Stimulated activated naive CD8-positive, alpha-beta T cell treated with anti-CD3 and anti-CD28 coated beads, Interleukin-15, amount 100 ng/mL, for 72 hours (primary cell): ENCODE measurements around the gene INPPL1.
"Not testable (repeated sequence)": the region's sequence is repeated elsewhere in the genome, so short reads cannot be mapped to it uniquely, and the experiment has no call there.

Experiments used
- ATAC-seq: fragments of 150-1000 bp; cut with Tn5 transposase; 2 replicates; pipeline ENCODE4 v1.10.0; 2021; ENCODE audit warnings: mild to moderate bottlenecking, moderate library complexity
- DNase-seq, 2 donors: peaks; one replicate each; pipeline ENCODE4 v3.0.0; 2021 to 2022
- H3K27ac Mint-ChIP-seq, 2 donors: one replicate each; pipeline ENCODE4 v1.8.0; 2022; ENCODE audit warnings: mild to moderate bottlenecking in 2 of 2, mixed read lengths in 2 of 2, moderate library complexity in 2 of 2
- H3K27me3 Mint-ChIP-seq: one replicate; pipeline ENCODE4 v1.8.0; 2022; ENCODE audit warnings: mixed read lengths
- H3K4me1 Mint-ChIP-seq: one replicate; pipeline ENCODE4 v1.8.0; 2022; ENCODE audit warnings: mild to moderate bottlenecking, mixed read lengths
- H3K4me3 Mint-ChIP-seq, 2 donors: one replicate each; pipeline ENCODE4 v1.8.0; 2022; ENCODE audit warnings: mild to moderate bottlenecking in 2 of 2, mixed read lengths in 2 of 2, moderate library complexity in 1 of 2
- H3K9me3 Mint-ChIP-seq, 2 donors: one replicate each; pipeline ENCODE4 v1.8.0; 2022; ENCODE audit warnings: mixed read lengths in 2 of 2

INPPL1 gene

DNA sequence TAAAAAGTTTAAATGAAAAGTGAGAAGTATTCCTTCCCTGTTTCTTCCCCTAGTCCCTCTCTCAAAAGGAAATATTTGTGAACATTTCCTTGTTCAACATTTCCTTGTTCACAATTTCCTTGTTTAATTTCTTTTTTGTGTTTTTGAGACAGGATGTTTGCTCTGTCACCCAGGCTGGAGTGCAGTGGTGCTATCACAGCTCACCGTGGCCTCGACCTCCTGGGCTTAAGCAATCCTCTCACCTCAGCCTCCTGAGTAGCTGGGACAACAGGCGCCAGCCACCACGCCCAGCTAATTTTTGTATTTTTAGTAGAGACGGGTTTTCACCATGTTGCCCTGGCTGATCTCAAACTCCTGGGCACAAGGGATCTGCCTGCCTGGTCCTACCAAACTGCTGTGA is 42.4 kb downstream of the INPPL1 start:
- peaks cover 48% of the 10 kb centered on the region for H3K27me3 Mint-ChIP-seq
- H3K4me1 Mint-ChIP-seq = peaks cover 25% of the 10 kb centered on the region
- not testable (repeated sequence) for ATAC-seq, H3K4me3 Mint-ChIP-seq, H3K9me3 Mint-ChIP-seq, H3K27ac Mint-ChIP-seq, DNase-seq

DNA sequence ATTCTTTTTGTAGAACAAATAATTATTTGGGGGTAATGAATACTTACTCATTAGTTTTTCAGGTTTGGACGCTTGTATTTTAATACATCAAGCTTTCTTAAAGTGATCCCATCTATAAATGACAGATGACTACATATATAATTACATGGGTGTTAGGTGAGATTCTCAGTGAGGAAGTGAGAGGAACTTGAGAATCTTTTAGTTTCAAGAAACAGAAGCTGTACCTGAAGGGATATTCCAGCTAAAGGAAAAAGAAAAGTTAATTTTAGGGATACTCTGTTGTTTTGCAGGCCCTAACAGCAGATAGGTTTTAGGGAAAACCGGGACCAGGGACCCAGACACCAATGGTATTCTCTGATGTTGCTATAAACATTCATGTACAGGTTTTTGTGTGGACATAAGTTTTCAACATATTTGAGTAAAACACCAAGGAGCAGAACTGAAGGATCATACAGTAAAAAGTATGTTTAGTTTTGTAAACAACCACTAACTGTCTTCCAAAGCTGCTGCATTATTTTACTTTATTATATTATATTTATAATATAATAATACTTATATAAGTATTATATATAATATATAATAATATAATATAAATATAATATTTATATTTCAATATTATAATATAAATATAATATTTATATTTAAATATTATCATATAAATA is 43.5 kb downstream of the INPPL1 start:
- Mint-ChIP-seq H3K4me3 (no peak overlapping the region), H3K4me1 (peaks cover 17% of the 10 kb centered on the region), H3K27me3 (peaks cover 41% of the 10 kb centered on the region), H3K27ac (no peak overlapping the region), H3K9me3 (peaks cover 0 to 5% of the 10 kb centered on the region in 2 donors)
- DNase-seq (no peak), ATAC-seq (no peak)

- Mint-ChIP-seq H3K4me3 (no peak overlapping the region), H3K27ac (no peak overlapping the region), H3K4me1 (peaks cover 15% of the 10 kb centered on the region), H3K9me3 (no peaks in the 10 kb centered on the region), H3K27me3 (peaks cover 31% of the 10 kb centered on the region)
- no peak for ATAC-seq
- DNase-seq = no peak
These were observed 47.4 kb downstream of the INPPL1 start for GRCh38 chr11:72271980-72272379.

DNA sequence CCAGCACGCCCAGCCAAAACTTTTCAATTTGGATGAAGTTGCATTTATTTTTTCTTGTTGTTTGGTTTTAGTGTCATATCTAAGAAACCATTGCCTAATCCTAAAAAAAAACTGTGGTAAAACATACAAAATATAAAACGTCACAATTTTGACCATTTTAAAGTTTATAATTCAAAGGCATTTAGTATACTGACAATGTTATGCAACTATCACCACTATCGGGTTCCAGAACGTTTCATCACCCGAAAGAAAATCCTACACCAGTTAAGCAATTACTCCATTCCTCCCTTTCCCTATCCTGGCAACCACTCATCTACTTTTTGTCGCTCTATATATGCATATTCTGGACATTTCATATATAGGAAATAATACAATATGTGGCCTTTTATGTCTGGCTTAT is 49.9 kb downstream of the INPPL1 start:
- Mint-ChIP-seq H3K4me3 (no peak overlapping the region), H3K4me1 (peaks cover 9% of the 10 kb centered on the region), H3K27me3 (peaks cover 34% of the 10 kb centered on the region), H3K9me3 (no peaks in the 10 kb centered on the region), H3K27ac (no peak overlapping the region)
- no peak for ATAC-seq
- DNase-seq = no peak

GRCh38 chr11:72278905-72279304 is 54.3 kb downstream of the INPPL1 start:
- H3K27me3 Mint-ChIP-seq = peaks cover 43% of the 10 kb centered on the region

GRCh38 chr11:72280037-72280436 is 55.5 kb downstream of the INPPL1 start:
- ATAC-seq (no peak), DNase-seq (no peak)
- Mint-ChIP-seq H3K27ac (no peak overlapping the region), H3K9me3 (no peaks in the 10 kb centered on the region), H3K27me3 (peaks cover 49% of the 10 kb centered on the region), H3K4me3 (no peak overlapping the region), H3K4me1 (no peaks in the 10 kb centered on the region)

More at GRCh38 chr11:72278905-72279304, 54.3 kb downstream of the INPPL1 start:
- ATAC-seq = no peak
- no peak overlapping the region for H3K4me3 Mint-ChIP-seq
- H3K9me3 Mint-ChIP-seq = no peaks in the 10 kb centered on the region
- no peak overlapping the region for H3K27ac Mint-ChIP-seq
- DNase-seq = no peak
- H3K4me1 Mint-ChIP-seq = no peaks in the 10 kb centered on the region

DNA sequence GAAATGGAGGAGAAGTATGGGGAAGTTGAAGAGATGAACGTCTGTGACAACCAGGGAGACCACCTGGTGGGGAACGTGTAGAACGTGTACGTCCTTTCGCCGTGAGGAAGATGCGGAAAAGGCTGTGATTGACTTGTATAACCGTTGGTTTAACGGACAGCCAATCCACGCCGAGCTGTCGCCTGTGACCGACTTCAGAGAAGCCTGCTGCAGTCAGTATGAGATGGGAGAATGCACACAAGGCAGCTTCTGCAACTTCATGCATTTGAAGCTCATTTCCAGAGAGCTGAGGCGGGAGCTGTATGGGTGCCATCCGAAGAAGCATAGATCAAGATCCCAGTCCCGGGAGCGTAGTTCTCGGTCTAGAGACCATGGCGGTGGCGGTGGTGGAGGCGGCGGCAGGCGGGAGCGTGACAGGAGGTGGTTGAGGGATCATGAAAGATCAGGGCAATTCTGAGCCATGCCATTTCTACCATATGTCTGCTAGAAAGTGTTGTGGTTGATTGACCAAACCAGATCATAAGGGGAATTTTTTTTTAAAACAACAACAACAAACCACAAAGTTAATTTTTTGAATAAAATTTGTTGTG is 56.3 kb downstream of the INPPL1 start:
- peaks cover 49% of the 10 kb centered on the region for H3K27me3 Mint-ChIP-seq
- no peaks in the 10 kb centered on the region for H3K9me3 Mint-ChIP-seq
- H3K27ac Mint-ChIP-seq = no peak overlapping the region
- DNase-seq (no peak), ATAC-seq (no peak)
- no peak overlapping the region for H3K4me3 Mint-ChIP-seq
- H3K4me1 Mint-ChIP-seq = no peaks in the 10 kb centered on the region

DNA sequence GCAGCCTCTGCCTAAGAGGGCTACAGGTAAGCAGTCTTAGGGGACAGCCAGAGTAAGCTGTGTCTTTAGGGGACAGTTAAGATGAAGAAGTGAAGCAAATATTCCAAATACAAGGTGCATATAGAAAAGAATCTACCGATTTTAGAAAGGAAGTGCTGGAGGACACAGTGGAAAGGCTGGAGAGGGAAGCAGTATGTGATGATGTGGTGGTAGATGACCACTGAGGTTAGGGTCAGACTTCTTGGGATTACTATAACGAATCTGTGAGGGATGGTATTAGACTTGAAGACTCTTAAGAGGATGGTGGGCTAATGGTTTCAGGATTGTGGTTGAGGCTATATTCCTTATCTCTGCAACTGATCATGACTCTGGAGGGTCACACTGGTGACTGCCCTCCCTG is 59.4 kb downstream of the INPPL1 start:
- H3K27ac Mint-ChIP-seq = no peak overlapping the region
- no peak for ATAC-seq
- H3K4me3 Mint-ChIP-seq = no peak overlapping the region
- no peak for DNase-seq
- H3K9me3 Mint-ChIP-seq = no peaks in the 10 kb centered on the region
- peaks cover 36% of the 10 kb centered on the region for H3K27me3 Mint-ChIP-seq
- no peaks in the 10 kb centered on the region for H3K4me1 Mint-ChIP-seq

DNA sequence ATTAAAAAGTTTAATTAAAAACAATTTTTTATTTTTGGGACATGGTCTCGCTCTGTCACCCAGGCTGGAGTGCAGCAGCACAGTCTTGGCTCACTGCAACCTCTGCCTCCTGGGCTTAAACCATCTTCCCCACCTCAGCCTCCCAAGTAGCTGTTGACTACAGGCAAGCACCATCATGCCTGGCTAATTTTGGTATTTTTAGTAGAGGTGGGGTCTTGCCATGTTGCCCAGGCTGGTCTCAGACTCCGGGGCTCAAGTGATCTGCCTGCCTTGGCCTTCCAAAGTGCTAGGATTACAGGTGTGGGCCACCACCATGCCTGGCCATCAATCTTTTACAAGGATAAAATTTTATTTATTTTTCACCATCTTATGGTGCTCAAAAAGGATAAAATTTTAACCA is 62.7 kb downstream of the INPPL1 start:
- DNase-seq = no peak
- no peaks in the 10 kb centered on the region for H3K9me3 Mint-ChIP-seq
- no peak for ATAC-seq
- no peak overlapping the region for H3K4me3 Mint-ChIP-seq
- H3K27me3 Mint-ChIP-seq = peaks cover 18% of the 10 kb centered on the region
- H3K27ac Mint-ChIP-seq = no peak overlapping the region
- H3K4me1 Mint-ChIP-seq = no peaks in the 10 kb centered on the region
